ENCODE results near the gene TBL2.
"Not testable (repeated sequence)": the region's sequence is repeated elsewhere in the genome, so short reads cannot be mapped to it uniquely, and the experiment has no call there.

The TBL2 gene, protein sequence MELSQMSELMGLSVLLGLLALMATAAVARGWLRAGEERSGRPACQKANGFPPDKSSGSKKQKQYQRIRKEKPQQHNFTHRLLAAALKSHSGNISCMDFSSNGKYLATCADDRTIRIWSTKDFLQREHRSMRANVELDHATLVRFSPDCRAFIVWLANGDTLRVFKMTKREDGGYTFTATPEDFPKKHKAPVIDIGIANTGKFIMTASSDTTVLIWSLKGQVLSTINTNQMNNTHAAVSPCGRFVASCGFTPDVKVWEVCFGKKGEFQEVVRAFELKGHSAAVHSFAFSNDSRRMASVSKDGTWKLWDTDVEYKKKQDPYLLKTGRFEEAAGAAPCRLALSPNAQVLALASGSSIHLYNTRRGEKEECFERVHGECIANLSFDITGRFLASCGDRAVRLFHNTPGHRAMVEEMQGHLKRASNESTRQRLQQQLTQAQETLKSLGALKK

DNA sequence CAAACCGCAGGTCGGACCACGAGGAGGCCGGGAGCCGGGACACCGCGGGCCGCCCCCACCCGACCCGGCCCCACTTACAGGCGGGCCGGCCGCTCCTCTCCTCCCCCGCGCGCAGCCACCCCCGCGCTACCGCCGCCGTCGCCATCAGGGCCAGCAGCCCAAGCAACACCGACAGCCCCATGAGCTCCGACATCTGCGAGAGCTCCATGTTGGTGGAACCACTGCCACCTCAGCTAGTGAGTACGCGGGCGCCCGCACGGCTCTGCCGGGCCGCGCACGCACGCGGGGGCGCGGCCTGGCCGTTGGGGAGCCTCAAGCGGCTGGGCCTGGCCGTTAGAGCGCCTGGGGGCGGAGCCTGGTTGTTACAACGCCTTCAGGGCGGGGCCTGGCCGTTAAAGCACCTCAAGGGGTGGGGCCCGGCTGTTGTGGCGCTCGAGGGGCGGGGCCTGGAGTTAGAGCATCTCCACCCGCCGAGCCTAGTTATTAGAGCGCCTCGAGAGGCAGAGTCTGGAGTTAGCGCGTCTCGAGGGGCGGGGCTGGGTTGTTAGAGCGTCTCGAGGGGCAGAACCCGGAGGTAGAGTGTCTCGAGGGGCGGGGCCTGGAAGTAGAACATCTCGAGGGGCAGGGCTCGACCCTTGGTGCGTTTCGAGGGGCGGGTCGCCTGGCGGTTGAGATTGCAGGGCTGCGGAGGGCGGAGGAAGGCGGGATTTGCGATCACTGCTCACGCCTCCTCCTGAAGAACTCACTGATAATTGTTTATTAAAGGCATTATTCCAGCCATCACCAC, at the start of gene TBL2:
TBL2 (minus strand) TSS at position 238 of the 787 bp plus-strand sequence; CDS start at position 208, 30 bp downstream.
- DNase-seq: peak; percentile 96 to 97

DNA sequence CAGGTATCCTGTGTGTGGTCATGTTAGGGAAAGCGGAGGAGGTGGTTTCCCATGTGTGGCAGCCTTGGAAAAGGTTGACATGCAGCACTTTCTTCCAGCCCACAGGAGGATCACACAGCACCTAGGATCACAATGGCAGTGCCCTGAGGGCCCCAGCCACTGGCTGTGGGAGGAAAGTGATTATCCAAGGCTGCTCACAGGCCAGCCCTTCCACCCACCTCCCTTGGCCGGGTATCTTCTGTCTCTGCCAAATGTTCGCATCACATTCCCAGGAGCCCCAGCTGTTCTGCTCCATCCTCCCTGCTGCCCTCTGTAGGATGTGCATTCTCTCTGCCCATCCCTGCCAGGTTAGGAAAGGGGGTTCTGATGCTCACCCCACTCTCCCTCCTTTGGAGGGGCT, 48.4 kb upstream of the TBL2 start:
- DNase-seq: no peak

- DNase-seq: no peak
These were observed 46.9 kb upstream of the TBL2 start for GRCh38 chr7:73625276-73625675.

DNA sequence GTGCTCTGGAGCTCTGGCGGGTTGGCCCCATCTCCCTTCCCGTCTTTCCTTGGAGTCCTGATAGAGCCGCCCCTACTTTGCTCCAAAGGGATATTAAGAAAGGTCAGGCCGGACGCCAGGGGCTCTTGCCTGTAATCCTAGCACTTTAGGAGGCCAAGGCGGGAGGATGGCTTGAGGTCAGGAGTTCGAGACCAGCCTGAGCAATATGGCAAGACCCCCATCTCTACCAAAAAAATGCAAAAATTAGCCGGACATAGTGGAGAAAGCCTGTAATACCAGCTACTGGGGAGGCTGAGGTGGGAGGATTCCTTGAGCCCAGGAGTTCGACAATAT, 46.3 kb upstream of the TBL2 start:
- DNase-seq: no peak

- DNase-seq: peak; percentile 36 to 61
These were observed 45.7 kb upstream of the TBL2 start, which contains the start of gene MLXIPL for GRCh38 chr7:73623798-73624668. MLXIPL (minus strand) TSS chr7:73624522; CDS start chr7:73624492, 30 bp downstream.

GRCh38 chr7:73622909-73623797, 44.8 kb upstream of the TBL2 start:
- DNase-seq: no peak

DNA sequence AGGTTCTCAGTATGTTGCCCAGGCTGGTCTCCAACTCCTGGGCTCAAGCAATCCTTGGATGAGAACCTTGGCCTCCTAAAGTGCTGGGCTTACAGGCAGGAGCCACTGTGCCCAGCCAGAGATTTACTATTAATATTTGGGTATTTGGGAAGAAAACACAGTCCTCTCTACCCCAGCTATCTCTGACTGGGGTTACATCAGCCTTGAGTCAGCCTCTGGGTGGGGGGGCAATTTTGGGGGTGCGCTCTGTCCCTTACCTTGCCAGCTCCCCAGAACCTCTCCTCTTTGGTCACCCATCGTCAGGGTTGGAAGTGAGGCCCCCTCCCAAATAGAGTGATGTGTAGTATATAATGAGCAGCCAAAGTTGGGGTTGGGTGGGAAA, 44.1 kb upstream of the TBL2 start:
- no peak for DNase-seq

GRCh38 chr7:73621168-73622063, 43.0 kb upstream of the TBL2 start:
- no peak for DNase-seq

DNA sequence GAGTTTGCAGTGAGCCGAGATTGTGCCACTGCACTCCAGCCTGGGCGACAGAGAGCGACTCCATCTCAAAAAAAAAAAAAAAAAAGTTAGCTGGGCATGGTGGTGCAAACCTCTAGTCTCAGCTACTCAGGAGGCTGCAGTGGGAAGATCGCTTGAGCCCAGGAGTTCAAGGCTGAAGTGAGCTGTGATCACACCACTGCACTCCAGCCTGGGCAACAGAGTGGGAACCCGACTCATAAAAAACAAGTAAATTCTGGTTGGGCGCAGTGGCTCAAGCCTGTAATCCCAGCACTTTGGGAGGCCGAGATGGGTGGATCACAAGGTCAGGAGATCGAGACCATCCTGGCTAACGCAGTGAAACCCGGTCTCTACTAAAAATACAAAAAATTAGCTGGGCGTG, 41.0 kb upstream of the TBL2 start:
- not testable (repeated sequence) for DNase-seq

GRCh38 chr7:73618538-73618937, 40.2 kb upstream of the TBL2 start:
- DNase-seq: no peak

- not testable (repeated sequence) for DNase-seq
These were observed 39.1 kb upstream of the TBL2 start for GRCh38 chr7:73617520-73617919.

GRCh38 chr7:73615886-73616285, 37.5 kb upstream of the TBL2 start:
- DNase-seq: no peak

- DNase-seq: not testable (repeated sequence)
These were observed 36.6 kb upstream of the TBL2 start for GRCh38 chr7:73614937-73615336.

- DNase-seq: no peak
These were observed 35.8 kb upstream of the TBL2 start for GRCh38 chr7:73613954-73614735.

GRCh38 chr7:73612598-73613269, 34.4 kb upstream of the TBL2 start:
- DNase-seq: no peak

- no peak for DNase-seq
These were observed 32.7 kb upstream of the TBL2 start for GRCh38 chr7:73611017-73611555.

DNA sequence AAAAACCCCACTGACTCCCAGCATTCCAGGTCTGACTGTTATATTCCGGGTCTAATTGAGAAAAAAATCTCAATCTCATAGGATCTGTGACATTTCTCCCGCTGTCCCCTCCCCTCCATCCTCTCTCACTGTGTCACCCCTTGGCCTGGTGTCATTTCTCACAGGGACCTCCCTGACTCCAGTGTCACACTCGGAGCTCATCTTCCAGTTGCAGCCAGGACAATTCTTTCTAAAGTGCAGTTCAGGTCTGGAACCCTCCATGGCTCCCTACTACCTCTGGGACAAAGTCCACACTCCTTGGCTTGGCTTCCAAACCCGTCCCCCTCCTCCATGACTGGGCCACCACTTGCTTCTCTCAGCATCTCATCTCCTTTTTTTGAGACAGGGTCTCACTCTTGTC, 31.7 kb upstream of the TBL2 start:
- DNase-seq: no peak

DNA sequence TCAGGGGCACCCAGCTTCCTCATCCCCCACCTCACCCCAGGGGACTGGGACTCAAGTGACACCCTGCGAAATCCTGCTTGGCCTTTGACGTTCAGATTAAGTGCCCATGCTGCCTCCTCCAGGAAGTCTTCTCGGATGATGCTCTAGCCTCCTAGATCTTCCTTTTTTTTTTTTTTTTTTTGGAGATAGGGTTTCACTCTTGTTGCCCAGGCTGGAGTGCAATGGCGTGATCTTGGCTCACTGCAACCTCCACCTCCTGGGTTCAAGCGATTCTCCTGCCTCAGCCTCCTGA, 29.3 kb upstream of the TBL2 start:
- DNase-seq: not testable (repeated sequence)

Measured in SHP77 (cell line).